ENCODE data around the gene ZNF524.

GRCh38 chr19:55598719-55599467 is 1.2 kb upstream of the ZNF524 start:
- TF ChIP-seq CTCF (IDR thresholded peaks at IDR 0.05; ENCODE audit: low read depth, low read length, poor library complexity, severe bottlenecking) (no peak), EZH2phosphoT487 (IDR thresholded peaks at IDR 0.05; ENCODE audit: borderline replicate concordance, low read length) (no peak)
